Skin of body (tissue), 2 donors: ENCODE results near the gene MPDZ. TPM values are rescaled to one million over a fixed set of nuclear protein-coding genes. Genes with fewer than 3 reads are reported as not detected.
A peak's percentile ranks its signal among the peaks of the same experiment; 100 is the strongest.

Source experiments
- DNase-seq: peaks from one replicate; lab custom pipeline; 2025; lab: John Stamatoyannopoulos, UW
- total RNA-seq: library from RNA; depleted of rRNA; stranded (reverse); fragments of >200 nt; gene quantifications from one replicate; pipeline ENCODE4 v1.2.3, GENCODE V29; 2014

MPDZ gene
- total RNA-seq, 1 donor from 2014 or later, result 47.2 TPM

DNA sequence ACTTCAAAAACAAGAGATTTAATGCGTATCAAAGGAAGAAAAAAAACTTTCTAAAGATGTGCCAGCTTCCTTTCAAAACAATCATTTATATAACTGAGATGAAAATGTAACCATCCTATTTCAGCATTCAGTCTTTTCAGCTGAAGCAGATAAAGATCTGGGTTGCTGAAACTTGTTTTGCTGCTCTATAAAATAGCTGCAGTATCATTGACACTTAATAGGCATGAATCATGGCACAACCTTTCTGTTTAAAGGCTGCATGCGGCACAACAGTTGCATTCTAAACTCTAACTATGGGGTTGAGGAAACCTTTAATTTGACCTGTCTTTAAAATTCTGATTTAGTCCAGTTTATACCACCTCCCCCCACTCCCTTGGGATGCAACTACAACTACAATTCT is 196.7 kb downstream of the MPDZ start:
- DNase-seq, result peak; percentile 5

DNA sequence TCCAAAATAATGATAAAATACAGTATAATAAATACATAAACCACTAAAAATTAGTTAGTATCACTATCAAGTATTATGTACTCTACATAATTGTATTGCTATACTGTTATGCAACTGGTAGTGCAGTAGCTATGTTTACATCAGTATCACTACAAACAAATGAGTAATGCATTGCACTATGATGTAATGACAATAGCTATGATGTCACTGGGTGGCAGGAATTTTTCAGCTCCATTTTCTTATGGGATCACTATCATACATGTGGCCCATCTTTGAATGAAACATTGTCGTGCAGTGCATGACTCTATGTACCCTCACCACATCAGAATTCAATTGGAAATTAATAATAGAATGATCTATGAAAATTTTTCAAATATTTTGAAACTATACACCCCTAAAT is 201.3 kb downstream of the MPDZ start:
- DNase-seq, result no peak

DNA sequence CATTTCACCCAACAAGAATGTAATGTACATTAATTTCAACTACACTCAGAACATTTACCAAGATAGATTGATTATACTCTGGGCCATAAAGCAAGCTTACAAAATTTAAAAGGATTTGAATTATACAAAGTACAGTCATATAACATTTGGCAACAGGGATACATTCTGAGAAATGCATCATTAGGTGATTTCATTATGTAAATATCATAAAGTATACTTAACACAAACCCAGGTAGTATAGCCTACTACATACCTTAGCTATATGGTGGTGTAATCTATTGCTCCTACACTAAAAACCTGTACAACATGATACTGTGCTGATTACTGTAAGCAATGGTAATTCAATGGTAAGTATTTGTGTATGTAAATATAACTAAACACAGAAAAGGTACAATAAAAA is 202.9 kb downstream of the MPDZ start:
- no peak for DNase-seq

DNA sequence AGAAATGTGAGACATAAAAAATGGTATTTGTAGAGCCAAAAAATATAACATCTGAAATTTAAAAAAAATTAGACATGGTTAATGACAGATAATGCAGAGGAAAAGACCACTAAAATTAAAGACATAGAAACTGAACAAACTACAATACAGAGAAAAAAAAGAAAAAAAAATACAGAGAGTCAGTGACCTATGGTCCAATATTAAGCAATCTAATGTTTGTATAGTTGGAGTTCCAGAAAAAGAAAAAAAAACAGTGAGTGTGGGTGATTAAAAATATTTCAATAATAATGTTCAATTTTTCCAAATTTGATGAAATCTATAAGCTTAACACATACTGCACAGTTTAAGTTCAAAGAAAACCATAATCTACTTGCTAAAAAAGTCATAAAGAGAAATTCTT is 207.6 kb downstream of the MPDZ start:
- no peak for DNase-seq

DNA sequence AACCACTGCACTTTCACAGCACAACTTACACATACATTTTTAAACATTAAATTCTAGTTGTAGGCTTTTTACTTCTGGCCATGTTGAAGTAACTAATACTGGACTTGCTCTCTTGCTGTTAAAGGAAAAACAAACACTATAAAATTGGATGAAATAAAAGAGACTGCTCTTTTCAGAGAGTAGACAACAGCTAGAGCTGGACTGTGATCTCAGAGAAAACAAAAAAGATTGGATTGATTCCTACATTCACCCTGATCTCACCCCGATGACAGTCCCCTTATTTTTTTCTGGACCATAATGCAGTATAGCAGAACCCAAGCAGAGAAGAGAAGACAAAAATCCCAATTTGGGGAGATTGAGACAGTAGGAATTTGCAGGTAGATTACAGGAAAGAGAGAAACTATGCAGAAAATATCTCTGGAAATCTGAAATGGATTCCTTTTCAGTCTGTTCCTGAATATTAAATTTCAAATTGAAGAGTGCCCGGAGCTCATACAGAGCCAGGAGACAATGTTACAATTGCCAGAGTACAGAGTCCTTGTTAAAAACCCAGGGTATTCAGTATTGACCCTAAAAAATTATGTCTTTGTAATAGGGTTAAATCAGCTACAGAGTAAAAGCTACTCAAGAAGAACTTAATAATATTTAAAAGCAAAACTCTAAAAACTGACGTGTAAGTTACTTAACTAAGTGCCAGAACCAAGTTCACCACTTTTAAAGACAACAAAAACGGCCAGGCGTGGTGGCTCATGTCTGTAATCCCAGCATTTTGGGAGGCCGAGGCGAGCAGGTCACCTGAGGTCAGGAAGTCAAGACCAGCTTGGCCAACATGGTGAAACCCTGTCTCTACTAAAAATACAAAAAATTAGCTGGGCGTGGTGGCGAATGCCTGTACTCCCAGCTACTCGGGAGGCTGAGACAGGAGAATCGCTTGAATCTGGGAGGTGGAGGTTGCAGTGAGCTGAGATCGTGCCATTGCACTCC is 208.6 kb downstream of the MPDZ start:
- DNase-seq, result no peak

DNA sequence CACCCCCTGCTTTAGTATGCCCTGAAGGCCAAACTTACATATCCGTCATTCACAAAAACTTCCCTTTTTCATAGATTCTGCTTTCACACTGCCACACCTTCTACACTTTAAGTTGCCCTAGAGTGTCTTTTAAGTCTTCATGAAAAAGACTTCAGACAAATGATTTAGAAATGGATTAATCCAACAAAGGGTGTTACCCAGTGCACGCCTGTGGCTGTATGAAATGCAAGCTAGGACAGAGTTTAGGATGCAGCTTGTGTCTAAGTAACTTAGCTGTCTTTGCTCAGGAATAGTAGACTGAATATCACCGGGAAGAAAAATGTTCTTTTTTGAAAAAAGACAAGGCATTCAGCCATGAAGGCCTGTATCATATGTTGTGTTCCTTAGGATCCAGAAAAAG is 210.0 kb downstream of the MPDZ start:
- no peak for DNase-seq

DNA sequence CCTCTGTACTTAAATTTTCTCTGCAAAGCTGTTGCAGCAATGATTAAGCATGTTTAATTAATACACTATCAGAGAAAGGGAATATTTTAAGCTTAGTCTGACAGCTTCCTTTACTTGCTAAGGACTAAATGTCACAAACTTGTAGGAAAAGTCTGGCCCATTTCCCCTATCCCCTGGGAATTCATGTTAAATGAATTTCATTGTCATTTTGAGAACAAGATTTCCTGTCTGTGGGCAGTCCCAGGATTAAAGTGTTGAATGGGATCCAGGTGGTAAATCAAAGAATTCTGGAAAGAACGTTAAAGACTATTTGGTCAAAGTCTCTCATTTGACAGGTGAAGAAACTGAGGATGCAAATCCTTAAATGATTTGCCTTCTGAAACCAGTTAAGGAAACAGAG is 214.8 kb downstream of the MPDZ start:
- DNase-seq, result no peak

DNA sequence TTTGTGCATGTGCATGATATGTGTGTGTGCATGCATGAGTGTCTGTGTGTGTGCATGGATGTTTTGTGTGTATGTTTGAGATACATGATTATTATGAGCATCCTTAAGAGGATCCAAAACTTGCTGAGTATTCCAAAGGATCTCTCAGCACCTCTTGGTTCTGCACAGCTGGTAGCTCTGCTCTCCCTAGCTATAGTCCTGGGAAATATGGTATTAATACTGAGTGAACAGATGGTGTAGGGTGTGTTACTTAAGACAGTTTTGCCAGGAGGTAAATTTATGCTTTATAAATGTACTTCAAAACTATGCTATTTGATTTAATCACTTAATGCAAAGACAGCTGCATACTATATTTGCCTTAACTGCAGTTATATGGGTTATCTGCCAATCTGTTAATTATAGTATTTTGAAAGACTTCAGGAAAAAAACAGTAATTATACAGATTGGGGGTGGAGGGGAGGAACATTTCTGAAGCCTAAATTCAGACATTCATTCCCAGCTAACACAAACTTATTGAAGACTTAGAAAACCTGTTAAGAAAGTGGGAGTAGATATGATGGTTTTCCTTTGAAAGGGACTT is 215.5 kb downstream of the MPDZ start:
- DNase-seq, result no peak

DNA sequence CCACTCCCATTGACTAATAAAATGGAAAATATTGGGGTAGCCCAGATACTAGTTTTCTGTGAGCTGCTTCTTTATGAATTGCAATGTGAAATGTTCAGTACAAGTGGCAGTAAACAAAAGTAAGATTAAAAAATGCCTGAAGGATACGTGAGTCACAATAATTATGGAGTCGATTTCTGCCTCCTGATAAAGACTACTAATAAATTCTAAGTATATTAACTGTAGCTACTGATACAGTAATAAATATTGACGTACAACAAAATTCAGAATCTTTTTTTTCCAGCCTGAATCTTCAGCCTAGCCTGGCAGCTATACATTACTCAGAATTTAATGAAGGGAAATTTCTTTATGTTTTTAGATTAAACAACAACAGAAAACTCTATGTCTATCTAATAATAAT is 218.1 kb downstream of the MPDZ start:
- no peak for DNase-seq
